GM18519 (cell line): Measurements from ENCODE around the gene ADGRG4.
A peak's percentile ranks its signal among the peaks of the same experiment; 100 is the strongest.
"Not testable (repeated sequence)": the region's sequence is repeated elsewhere in the genome, so short reads cannot be mapped to it uniquely, and the experiment has no call there.

ENCODE experiments used
- ATAC-seq: cut with Tn5 transposase; IDR thresholded peaks from one replicate; pipeline ENCODE4 v1.9.1; 2021; ENCODE audit warnings: mild to moderate bottlenecking, moderate library complexity; ENCODE audit not compliant: unreplicated experiment, low FRiP score

Gene ADGRG4

DNA sequence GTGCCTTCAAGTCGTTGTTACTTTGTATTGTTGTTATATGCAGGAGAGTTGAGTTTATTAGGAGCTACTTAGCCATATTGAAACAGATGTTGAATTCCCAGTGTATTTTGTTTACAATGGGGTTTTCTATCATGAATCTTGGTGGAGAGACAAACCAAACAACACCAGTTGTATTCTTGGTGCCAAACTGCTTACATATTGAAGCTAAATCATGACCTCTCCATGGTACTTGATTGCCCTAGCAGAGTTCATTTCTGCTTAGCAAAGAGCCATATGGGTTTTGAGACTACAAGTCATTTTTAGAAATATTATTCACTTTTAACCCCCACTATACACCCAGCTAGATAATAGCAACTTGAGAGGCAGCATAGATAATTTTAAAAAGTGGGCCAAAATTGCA lies 85.4 kb downstream of the ADGRG4 start:
- no peak for ATAC-seq

DNA sequence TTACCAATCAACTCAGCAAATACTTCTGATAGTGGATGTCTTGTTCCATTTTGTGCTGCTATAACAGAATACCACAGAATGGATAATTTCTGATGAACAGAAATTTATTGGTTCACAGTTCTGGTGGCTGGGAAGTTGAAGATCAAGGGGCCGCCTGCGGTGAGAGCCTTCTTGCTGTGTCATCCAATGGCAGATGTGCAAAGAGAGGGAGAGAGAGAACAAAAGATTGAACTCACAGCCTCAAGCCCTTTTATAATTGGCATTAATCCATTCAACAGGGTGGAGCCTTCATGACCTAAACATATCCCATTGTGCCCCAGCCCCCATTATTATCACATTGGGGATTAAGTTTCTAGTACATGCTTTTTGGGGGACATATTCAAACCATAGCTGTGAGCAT lies 86.1 kb downstream of the ADGRG4 start:
- ATAC-seq: no peak

DNA sequence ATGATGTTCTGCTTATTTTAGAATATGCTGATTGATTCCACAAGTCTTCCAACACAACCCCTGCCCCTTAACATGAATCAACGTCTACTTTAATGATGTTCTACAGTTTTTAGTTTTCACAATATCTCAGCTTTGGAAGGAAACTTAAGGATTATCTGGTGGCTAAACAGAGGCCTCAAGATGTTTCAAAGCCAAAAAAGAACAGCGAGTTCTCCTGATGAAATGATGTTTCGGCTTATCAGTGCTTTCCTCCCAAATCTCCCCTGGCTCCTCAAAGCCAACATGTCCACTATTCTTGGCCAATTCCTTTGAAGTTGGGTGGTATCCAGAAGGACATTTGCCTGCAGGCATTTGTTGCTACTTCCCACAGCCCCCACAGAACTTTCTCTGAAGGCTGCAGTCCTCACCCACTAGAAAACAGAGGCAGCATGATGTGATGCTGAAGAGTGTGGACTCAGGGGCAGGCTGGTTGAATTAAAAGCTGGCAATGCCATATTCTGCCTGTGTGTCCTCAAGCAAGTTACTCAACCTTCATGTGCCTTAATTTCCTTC lies 87.3 kb downstream of the ADGRG4 start:
- ATAC-seq: no peak

DNA sequence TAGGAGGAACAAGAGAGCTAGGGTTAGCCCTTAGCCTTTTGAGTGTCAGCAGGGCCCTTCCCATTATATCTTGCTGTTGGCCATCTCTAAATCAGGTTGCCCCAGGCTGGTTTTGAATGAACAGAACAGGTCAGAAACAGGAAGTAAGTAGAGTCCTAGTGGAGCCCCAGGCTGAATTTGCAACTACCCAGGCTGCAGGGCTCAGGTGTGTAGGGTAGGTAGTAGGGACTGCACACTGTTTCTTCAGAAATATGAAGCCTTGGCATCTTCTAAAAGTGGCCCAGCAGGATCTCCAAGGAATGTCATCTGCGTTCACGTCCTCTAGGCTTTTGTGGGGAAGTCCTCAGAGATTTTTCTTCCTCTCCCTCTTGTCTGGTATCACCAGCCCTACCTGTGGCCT lies 90.2 kb downstream of the ADGRG4 start:
- no peak for ATAC-seq

DNA sequence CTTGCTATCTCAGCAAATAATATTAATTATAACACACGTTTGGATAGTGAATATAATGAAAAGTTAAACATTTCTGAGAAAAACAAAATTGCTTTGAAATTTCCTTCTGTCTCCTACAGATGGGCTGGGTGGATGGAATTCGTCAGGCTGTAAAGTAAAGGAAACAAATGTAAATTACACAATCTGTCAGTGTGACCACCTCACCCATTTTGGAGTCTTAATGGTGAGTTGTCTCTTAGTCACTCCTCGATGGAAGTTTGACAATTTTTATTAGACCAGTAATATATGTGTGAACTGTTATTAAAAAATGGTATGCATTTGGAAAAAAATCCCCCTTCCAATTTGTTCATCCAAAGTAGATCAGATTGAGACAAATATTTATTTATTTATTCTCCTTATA lies 94.5 kb downstream of the ADGRG4 start:
- ATAC-seq: no peak

DNA sequence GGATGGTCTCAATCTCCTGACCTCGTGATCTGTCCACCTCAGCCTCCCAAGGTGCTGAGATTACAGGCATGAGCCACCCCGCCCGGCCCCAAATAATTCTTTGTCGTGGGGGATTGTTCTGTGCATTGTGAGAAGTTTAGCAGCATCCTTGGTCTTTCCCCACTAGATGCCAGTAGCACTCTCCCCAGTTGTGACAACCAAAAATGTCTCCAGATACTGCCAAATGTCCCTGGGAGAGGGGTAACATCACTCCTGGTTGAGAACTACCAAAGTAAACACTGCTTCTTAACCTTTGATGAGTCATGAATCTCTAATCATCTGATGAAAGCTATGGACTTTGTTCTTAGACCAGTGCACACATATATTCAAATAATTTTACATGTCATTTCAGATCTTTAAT lies 96.2 kb downstream of the ADGRG4 start:
- ATAC-seq: no peak

DNA sequence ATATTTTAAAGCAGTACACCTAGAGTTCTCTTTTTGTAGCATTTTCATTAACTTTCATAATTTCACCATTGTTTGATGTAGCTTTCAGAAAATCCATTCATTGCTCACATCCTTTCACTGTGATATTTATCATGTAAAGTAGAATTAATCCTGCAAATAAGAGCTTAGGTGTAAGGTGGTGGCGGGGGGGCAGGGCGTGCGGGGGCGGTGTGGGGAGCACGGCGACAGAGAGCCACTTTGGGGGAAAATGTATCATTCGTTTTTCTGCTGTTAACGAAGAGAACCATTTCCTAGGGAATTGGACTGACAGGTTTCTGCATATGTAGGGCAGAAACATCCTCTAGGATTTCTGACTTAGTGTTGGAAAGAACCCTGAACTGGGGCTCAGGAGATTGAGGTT lies 104.4 kb downstream of the ADGRG4 start:
- no peak for ATAC-seq

DNA sequence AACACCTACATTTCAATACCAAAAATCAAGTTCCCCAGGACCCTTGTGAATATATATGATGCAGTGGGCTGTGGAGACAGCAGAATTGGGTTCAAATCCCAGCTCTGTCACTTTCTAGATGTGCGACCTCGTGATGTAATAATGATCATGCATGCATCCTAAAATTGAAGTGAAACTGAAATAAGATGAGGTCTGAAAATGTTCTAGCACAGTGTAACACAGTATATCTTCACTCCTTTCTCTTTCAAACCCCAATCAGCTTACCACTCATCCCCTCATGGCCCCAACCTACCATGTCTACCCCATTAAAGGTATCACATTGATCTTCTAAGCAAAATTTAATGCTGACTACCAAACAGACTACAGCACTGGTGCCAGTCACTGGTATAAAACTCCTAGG lies 117.0 kb downstream of the ADGRG4 start:
- ATAC-seq: peak; percentile 69

DNA sequence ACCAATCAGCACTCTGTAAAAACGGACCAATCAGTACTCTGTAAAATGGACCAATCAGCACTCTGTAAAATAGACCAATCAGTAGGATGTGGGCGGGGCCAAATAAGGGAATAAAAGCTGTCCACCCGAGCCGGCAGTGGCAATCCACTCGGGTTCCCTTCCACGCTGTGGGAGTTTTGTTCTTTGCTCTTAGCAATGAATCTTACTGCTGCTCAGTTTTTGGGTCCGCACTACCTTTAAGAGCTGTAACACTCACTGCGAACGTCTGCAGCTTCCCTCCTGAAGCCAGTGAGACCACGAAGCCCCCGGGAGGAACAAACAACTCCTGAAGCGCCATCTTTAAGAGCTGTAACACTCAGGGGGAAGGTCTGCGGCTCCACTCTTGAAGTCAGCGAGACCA lies 120.6 kb downstream of the ADGRG4 start:
- ATAC-seq: no peak

DNA sequence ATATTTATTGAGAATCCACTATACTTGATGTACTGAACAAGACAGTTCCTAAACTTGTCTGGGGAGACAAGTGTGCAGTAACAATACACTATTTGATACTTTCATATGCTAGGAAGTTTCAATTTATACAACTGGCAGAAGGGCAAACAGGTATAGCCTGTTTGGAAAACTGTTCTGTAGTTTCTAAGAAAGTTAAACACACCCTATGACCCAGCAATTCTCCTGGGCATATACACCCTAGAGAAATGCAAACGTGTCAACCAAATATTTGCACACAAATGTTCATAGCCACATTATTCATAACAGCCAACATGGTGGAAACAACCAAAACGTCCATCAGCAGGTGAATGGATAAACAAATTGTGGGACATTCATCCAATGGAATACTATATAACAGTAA lies 123.0 kb downstream of the ADGRG4 start:
- ATAC-seq: no peak

DNA sequence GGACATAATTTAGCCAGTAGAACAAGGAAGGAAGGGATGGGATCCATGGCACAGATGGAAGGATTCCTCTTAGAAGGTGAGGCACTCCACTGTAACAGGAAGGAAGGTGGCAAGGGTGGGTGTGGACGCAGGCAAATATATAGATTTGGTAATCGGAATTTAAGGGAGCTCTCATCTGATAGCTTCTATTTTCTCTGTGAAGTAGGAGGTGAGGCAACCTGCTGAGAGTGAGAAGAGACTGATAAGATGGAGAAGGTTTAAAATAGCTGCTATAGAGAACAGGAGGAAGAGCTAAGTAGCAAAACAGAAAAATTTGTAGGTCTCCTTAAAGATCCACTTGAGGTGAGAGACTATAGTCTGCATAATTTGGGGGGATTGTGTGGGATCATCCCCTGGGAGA lies 125.2 kb downstream of the ADGRG4 start:
- ATAC-seq: no peak

DNA sequence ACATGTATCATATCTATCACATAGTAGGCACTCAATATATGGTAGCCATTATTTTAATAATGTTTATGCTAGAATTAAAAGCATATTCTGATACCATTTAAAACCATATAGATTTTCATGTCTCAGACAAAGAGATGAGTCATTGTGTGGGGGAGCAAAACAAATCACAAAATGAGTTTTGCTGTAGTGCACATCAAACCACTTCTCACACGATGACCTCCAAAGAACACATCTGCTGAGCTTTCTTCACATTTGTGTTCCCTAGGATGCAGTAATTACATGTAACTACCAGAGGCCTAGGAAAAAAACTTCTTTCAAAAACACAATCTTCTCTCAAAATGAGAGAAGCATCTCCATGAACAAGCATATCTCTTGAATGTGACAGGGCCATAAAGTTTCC lies 130.9 kb downstream of the ADGRG4 start:
- ATAC-seq: no peak

DNA sequence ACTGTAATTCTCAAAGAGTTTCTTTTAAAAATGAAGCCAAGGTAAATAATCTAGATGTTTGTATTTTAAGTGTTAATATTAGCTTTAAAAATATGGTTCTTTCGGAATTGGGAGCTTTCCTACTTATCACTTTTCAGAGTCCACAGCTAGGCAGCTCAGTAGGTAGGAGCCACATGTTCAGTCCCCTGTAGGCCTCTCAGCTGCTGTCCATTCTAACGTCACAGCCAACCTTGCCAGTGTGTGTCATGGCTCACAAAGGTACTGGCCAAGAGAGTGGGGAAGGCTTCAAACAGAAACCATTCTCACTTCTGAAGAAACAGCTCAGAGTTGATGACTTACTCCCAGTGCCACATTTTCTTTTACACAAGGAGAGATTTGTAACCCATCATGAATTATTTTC lies 137.0 kb downstream of the ADGRG4 start:
- no peak for ATAC-seq

DNA sequence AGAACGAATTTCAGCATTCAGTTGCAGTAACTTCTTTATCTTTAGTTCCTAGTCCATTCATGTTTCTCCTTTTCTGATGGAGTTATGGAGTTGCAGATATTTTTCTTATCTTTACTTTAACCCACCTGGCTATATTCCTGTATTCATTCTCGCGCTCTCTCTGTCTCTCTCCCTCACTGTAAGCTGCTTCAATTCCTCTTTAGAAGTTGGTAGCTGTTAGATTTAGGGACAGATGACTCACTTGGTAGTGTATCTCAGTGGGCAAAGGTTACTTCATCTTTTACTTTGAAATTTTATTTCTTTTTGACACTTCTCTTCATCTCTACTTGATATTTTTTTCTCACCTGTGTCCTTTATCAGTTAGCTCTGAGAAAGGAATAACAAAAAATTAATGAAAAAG lies 137.4 kb downstream of the ADGRG4 start:
- ATAC-seq: no peak

DNA sequence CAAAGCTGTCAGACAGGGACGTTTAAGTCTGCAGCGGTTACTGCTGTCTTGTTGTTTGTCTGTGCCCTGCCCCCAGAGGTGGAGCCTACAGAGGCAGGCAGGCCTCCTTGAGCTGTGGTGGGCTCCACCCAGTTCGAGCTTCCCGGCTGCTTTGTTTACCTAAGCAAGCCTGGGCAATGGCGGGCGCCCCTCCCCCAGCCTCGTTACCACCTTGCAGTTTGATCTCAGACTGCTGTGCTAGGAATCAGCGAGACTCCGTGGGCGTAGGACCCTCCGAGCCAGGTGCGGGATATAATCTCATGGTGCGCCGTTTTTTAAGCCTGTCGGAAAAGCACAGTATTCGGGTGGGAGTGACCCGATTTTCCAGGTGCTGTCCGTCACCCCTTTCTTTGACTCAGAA lies 144.9 kb downstream of the ADGRG4 start:
- ATAC-seq: not testable (repeated sequence)

DNA sequence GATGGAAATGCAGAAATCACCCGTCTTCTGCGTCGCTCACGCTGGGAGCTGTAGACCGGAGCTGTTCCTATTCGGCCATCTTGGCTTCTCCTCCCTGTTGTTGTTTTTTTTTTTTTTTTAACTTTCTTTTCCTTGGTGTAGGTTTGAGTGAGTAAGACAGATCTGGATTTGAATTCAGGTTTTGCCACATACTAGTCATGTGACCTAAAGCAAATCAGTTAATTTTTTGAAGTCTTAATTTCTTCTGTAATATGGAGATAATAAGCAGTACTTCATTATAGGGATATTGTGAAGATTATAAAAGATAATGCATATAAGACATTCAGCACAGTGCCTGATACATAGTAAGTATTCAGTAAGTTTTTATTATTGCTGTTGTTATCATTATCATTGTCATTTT lies 145.4 kb downstream of the ADGRG4 start:
- no peak for ATAC-seq

DNA sequence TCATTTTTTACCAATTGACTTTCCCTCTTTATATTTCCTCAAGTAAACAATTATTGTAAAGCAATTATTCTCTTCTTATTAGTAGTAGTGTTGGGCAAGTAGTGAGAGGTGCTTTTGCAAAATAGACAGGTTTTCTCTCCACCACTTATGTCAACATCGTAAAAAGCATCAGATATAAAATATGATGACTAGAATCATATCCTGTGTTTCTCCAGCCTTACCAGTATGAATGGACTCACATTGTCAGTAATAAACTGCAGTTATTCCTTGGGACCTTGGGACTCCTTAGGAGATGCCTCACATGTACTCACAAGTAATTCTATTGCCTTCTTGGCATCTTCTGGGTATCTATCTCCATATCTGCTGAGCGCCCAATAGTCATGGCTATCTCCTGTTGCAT lies 146.5 kb downstream of the ADGRG4 start:
- ATAC-seq: no peak

DNA sequence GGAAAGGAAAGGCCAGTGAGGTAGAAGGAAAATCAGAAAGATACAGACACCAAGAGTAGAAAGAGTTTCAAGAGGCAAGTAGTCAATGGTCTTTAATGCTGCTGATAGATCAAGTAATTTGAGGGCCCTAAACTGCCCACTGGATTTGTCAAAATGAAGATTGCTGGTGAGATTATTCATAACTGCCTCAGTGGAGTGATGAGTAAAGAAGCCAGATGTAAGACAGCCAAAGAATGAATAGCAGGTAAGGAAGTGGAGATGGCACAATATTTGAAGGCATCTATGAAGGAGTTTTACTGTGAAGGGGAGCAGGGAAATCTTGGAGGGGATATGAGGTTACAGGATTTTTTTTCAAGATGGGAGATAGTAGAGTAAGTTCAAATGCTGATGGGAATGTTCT lies 147.2 kb downstream of the ADGRG4 start:
- no peak for ATAC-seq

DNA sequence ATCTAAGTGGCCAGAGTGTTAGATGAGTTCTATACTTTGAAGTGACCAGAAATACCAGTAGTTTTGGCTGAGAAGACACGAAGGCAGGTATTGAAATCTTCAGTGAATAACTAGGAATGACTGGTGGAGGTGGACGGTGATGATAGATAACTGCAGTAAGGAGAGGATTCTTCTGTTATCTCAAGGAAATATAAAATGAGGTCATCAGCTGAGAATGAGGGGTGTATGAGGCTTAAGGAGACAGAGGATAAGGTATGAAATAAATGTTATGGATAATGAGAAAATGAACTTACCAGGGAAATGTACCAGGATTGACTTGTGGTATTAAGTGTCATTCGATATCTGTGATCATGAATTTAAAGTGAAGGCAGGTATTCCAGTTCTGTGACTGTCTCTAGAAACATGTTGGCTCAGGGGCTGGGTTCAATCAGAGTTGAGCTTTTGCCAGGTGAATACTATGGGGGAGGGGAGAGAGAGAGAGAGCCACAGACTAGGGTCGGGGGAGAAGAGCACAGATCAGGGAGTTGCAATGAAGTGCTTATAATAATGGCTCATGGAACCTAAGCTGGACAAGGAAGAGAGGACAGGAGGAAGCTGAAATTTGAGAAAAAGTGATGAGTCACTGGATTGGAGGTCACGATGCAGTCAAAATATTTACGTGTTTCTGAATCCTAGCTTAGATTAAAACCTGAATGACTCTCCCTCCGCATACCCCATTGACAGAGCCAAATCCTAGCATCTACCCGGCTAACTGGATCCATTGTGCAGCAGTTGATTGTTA lies 149.5 kb downstream of the ADGRG4 start:
- ATAC-seq: no peak

DNA sequence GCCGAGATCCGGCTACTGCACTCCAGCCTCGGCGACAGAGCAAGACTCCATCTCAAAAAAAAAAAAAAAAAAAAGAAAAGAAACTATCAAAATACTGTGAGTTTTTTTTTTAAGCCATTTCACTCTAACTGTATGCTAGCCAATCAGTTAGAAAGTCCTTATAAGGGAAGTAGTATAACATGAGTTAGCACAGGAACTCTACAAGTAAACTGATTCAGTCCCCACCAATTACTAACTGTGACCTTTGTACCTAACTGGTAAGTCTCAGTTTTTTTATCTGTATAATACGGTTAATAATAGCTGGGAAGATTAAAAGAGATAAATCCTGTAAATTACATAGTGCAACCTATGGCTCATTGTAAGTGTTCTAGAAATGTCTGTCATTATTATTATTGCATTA lies 151.9 kb downstream of the ADGRG4 start:
- no peak for ATAC-seq

DNA sequence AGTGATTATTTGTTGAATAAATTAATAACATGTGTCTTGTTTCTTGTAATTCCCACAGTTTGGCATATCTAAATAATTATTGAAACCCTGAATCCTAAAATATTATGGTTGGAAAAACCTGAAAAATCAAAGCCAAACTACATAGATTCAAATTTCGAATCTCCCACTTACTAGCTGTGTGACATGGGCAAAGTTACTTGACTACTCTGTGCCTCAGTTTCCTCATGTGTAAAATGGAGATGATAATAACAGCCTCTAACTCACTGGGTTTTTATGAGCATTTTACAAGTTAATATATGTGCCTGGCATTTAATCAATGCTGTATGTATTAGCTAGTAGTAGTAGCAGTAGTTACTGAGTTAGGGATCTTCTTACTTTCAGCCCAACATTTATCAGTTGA lies 152.4 kb downstream of the ADGRG4 start:
- ATAC-seq: no peak

DNA sequence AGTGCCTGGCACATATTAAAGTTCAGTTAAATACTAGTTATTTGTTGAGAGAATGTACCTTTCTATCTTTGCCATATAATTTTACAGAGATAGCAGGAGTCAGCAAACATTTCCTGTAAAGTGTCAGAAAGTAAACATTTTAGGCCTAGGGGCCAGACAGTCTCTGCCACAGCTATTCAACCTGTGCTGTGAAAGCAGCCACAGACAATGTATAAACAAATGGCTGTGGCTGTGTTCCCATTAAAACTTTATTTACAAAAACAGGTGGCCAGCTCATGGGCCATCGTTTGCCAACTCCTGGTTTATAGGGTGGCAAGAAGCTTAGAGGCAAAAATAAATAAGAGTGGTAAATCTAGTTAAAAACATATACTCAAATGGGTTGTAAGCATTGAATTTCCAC lies 153.0 kb downstream of the ADGRG4 start:
- ATAC-seq: no peak

DNA sequence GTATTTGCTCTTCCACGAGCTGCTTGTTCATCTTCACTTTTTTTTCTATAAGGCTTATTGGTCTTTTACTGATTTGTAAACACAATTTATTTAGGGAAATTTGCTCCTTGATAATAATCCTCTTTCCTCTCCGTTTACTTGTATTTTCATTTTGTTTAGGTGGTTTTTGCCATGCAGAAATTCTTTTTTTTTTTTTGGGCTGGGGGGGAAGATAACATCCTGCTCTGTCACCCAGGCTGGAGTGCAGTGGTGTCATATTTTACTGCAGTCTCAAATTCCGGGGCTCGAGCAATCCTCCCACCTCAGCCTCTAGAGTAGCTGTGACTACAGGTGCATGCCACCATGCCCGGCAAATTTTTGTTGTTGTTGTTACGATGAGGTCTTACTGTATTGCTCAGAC lies 155.4 kb downstream of the ADGRG4 start:
- no peak for ATAC-seq
